H9 (cell line): ENCODE results near the gene ATP5PB. TPM values are rescaled to one million over a fixed set of nuclear protein-coding genes. Genes with fewer than 3 reads are reported as not detected.

Experiments
- DNase-seq: peaks from one replicate; pipeline ENCODE4 v3.0.0-alpha.2; 2017
- H2AFZ ChIP-seq: one replicate; pipeline ENCODE4 v1.6.1; 2013; ENCODE audit warnings: mild to moderate bottlenecking, low read length, control low read depth, moderate library complexity
- H2AK5ac ChIP-seq: 2 replicates; pipeline ENCODE4 v1.6.1; 2013; ENCODE audit warnings: low read length, control low read depth, mixed read lengths; ENCODE audit not compliant: insufficient read length
- H2BK120ac ChIP-seq: one replicate; pipeline ENCODE4 v1.6.1; 2013; ENCODE audit warnings: low read depth, mild to moderate bottlenecking, low read length, control low read depth, inconsistent platforms; ENCODE audit not compliant: poor library complexity, severe bottlenecking
- H2BK12ac ChIP-seq: 2 replicates; pipeline ENCODE4 v1.6.1; 2013; ENCODE audit warnings: low read length, control low read depth, mixed read lengths, low read depth; ENCODE audit not compliant: insufficient read length
- H2BK15ac ChIP-seq: 2 replicates; pipeline ENCODE4 v1.6.1; 2013; ENCODE audit warnings: low read depth, low read length, control low read depth
- H2BK20ac ChIP-seq: one replicate; pipeline ENCODE4 v1.6.1; 2013; ENCODE audit warnings: low read depth, mild to moderate bottlenecking, low read length, control low read depth, inconsistent platforms; ENCODE audit not compliant: poor library complexity, severe bottlenecking
- H2BK5ac ChIP-seq: 2 replicates; pipeline ENCODE4 v1.6.1; 2013; ENCODE audit warnings: low read length, control low read depth, mixed read lengths; ENCODE audit not compliant: insufficient read length
- H3K14ac ChIP-seq: 2 replicates; pipeline ENCODE4 v1.6.1; 2013; ENCODE audit warnings: low read length, control low read depth; ENCODE audit not compliant: insufficient read depth
- H3K18ac ChIP-seq: 2 replicates; pipeline ENCODE4 v1.6.1; 2013; ENCODE audit warnings: low read depth, mild to moderate bottlenecking, mixed read lengths, low read length, control low read depth; ENCODE audit not compliant: insufficient read length
- H3K23ac ChIP-seq: 2 replicates; pipeline ENCODE4 v1.6.1; 2013; ENCODE audit warnings: low read length, control low read depth, mixed read lengths, low read depth; ENCODE audit not compliant: insufficient read length
- H3K23me2 ChIP-seq: 2 replicates; pipeline ENCODE4 v1.6.1; 2013; ENCODE audit warnings: low read depth, mild to moderate bottlenecking, mixed read lengths, low read length, control low read depth; ENCODE audit not compliant: insufficient read length, poor library complexity, severe bottlenecking
- H3K27ac ChIP-seq: 2 replicates; pipeline ENCODE4 v1.5.1; 2013; ENCODE audit warnings: low read length, control low read depth, mixed read lengths, low read depth; ENCODE audit not compliant: insufficient read length
- H3K27me3 ChIP-seq: 2 replicates; pipeline ENCODE4 v1.6.1; 2013; ENCODE audit warnings: low read length, control low read depth, inconsistent platforms; ENCODE audit not compliant: insufficient read depth
- H3K4ac ChIP-seq: 2 replicates; pipeline ENCODE4 v1.6.1; 2013; ENCODE audit warnings: low read depth, mild to moderate bottlenecking, control low read depth, inconsistent platforms, low read length, moderate library complexity
- H3K4me1 ChIP-seq: 2 replicates; pipeline ENCODE4 v1.6.1; 2013; ENCODE audit warnings: low read length, control low read depth, inconsistent platforms; ENCODE audit not compliant: insufficient read depth
- H3K4me2 ChIP-seq: 2 replicates; pipeline ENCODE4 v1.6.1; 2013; ENCODE audit warnings: low read length, control low read depth, mixed read lengths; ENCODE audit not compliant: insufficient read length, insufficient read depth
- H3K56ac ChIP-seq: 2 replicates; pipeline ENCODE4 v1.6.1; 2013; ENCODE audit warnings: low read depth, mild to moderate bottlenecking, mixed read lengths, low read length, control low read depth; ENCODE audit not compliant: insufficient read length
- H3K79me1 ChIP-seq: 2 replicates; pipeline ENCODE4 v1.6.1; 2013; ENCODE audit warnings: low read depth, mild to moderate bottlenecking, moderate library complexity, low read length, control low read depth, inconsistent platforms; ENCODE audit not compliant: insufficient read depth, poor library complexity, severe bottlenecking
- H3K79me2 ChIP-seq: 2 replicates; pipeline ENCODE4 v1.6.1; 2013; ENCODE audit warnings: low read length, control low read depth, inconsistent platforms; ENCODE audit not compliant: insufficient read depth
- H3K9ac ChIP-seq: 2 replicates; pipeline ENCODE4 v1.6.1; 2013; ENCODE audit warnings: low read length, control low read depth, mixed read lengths; ENCODE audit not compliant: insufficient read length; ENCODE audit errors: extremely low read depth
- H3K9me3 ChIP-seq: one replicate; pipeline ENCODE4 v1.6.1; 2013; ENCODE audit warnings: low read depth, low read length, inconsistent platforms; ENCODE audit not compliant: control insufficient read depth
- H3T11ph ChIP-seq: one replicate; pipeline ENCODE4 v1.6.1; 2013; ENCODE audit warnings: mild to moderate bottlenecking, low read length, control low read depth, inconsistent platforms
- H4K20me1 ChIP-seq: one replicate; pipeline ENCODE4 v1.6.1; 2013; ENCODE audit not compliant: control insufficient read depth, insufficient read length, insufficient read depth
- H4K5ac ChIP-seq: 2 replicates; pipeline ENCODE4 v1.6.1; 2013; ENCODE audit warnings: low read depth, mild to moderate bottlenecking, mixed read lengths, low read length, control low read depth; ENCODE audit not compliant: insufficient read length
- H4K8ac ChIP-seq: replicated peaks from 2 replicates; pipeline ENCODE4 v1.6.1; 2013; ENCODE audit warnings: low read length, control low read depth, mixed read lengths, low read depth; ENCODE audit not compliant: insufficient read length
- H4K91ac ChIP-seq: 2 replicates; pipeline ENCODE4 v1.6.1; 2013; ENCODE audit warnings: low read depth, mild to moderate bottlenecking, moderate library complexity, mixed read lengths, low read length, control low read depth; ENCODE audit not compliant: insufficient read length
- H3K27ac Mint-ChIP-seq, 3 experiments: 2 replicates in 2 of 3; 3 replicates in 1 of 3; pipeline ENCODE4 v1.8.0; 2020 to 2021; ENCODE audit warnings: mixed read lengths in 3 of 3, mild to moderate bottlenecking in 1 of 3, moderate library complexity in 1 of 3
- H3K27me3 Mint-ChIP-seq: 2 replicates; pipeline ENCODE4 v1.8.0; 2021; ENCODE audit warnings: low read depth, mild to moderate bottlenecking, moderate library complexity, mixed read lengths
- H3K36me3 Mint-ChIP-seq, 3 experiments: 2 replicates in 2 of 3; 3 replicates in 1 of 3; pipeline ENCODE4 v1.8.0; 2020 to 2021; ENCODE audit warnings: low read depth in 3 of 3, mixed read lengths in 3 of 3; ENCODE audit not compliant: insufficient read depth in 1 of 3
- H3K4me1 Mint-ChIP-seq, 2 experiments: 2 replicates each; pipeline ENCODE4 v1.8.0; 2020; ENCODE audit warnings: mixed read lengths in 2 of 2
- H3K4me3 Mint-ChIP-seq, 2 experiments: 2 replicates in 1 of 2; 3 replicates in 1 of 2; pipeline ENCODE4 v1.8.0; 2020 to 2021; ENCODE audit warnings: mild to moderate bottlenecking in 2 of 2, mixed read lengths in 2 of 2, moderate library complexity in 1 of 2
- H3K9me3 Mint-ChIP-seq, 2 experiments: 2 replicates in 1 of 2; 3 replicates in 1 of 2; pipeline ENCODE4 v1.8.0; 2020; ENCODE audit warnings: mild to moderate bottlenecking in 2 of 2, mixed read lengths in 2 of 2, moderate library complexity in 1 of 2
- CTCF ChIP-seq: fragments of 200-600 bp; sonication (generic); conservative IDR thresholded peaks from 3 replicates; pipeline ENCODE4 v1.8.0; 2021; ENCODE audit warnings: antibody characterized with exemption, mild to moderate bottlenecking
- WGBS: extraction: QIAGEN DNeasy Blood & Tissue Kit; methylation state at CpG from one replicate; pipeline ENCODE4 v1.1.7; 2013; ENCODE audit warnings: missing lambda C conversion rate, low lambda C conversion rate, mixed read lengths; ENCODE audit not compliant: insufficient read length; ENCODE audit errors: extremely low coverage; 5-methylcytosine and 5-hydroxymethylcytosine counted together
- total RNA-seq: library from RNA; stranded (reverse); gene quantifications from 2 replicates; pipeline ENCODE4 v1.2.1, GENCODE V29; 2021

The ATP5PB gene
- total RNA-seq, 1 experiment from 2014 or later: 250 TPM

- H3K36me3 Mint-ChIP-seq: 0 out of 7 replicates have a peak, but pooled peaks cover 0 to 1% (median 0%) of the 10 kb centered on the region in 3 experiments
- H3K27ac Mint-ChIP-seq: no peak overlapping the region
- no peaks in the 10 kb centered on the region for H3K79me1 ChIP-seq
Measured at GRCh38 chr1:111501645-111502044, 52.4 kb downstream of the ATP5PB start.

More at GRCh38 chr1:111501645-111502044, 52.4 kb downstream of the ATP5PB start:
- no peak overlapping the region for H3K27ac ChIP-seq
- no peak overlapping the region for H4K91ac ChIP-seq
- H2BK15ac ChIP-seq: no peak overlapping the region
- no peaks in the 10 kb centered on the region for H3K27me3 ChIP-seq
- H3K18ac ChIP-seq: no peak overlapping the region
- H3K23ac ChIP-seq: no peak overlapping the region
- H3K27me3 Mint-ChIP-seq: peaks cover 3% of the 10 kb centered on the region
- H3K4me3 Mint-ChIP-seq: no peak overlapping the region
- H3K14ac ChIP-seq: no peak overlapping the region
- H3K79me2 ChIP-seq: no peaks in the 10 kb centered on the region
- H3K9me3 ChIP-seq: no peaks in the 10 kb centered on the region
- H2AFZ ChIP-seq: no peak overlapping the region
- H3K9me3 Mint-ChIP-seq: no peaks in the 10 kb centered on the region
- no peaks in the 10 kb centered on the region for H3K23me2 ChIP-seq
- no peak overlapping the region for H4K8ac ChIP-seq
- TF ChIP-seq CTCF: no peak
- no peak overlapping the region for H3K56ac ChIP-seq
- no peak overlapping the region for H4K5ac ChIP-seq
- no peak overlapping the region for H2BK120ac ChIP-seq
- no peak overlapping the region for H2BK12ac ChIP-seq
- H2BK20ac ChIP-seq: no peak overlapping the region
- no peak overlapping the region for H3T11ph ChIP-seq
- no peak overlapping the region for H3K9ac ChIP-seq
- H3K4me2 ChIP-seq: no peak overlapping the region
- H3K4ac ChIP-seq: no peak overlapping the region
- no peaks in the 10 kb centered on the region for H3K4me1 ChIP-seq
- no peak for DNase-seq
- no CpG with 5 or more reads among the region's 7 CpGs for WGBS
- H4K20me1 ChIP-seq: no peaks in the 10 kb centered on the region
- H2BK5ac ChIP-seq: no peak overlapping the region
- no peaks in the 10 kb centered on the region for H3K4me1 Mint-ChIP-seq
- no peak overlapping the region for H2AK5ac ChIP-seq
